K562 (cell line): ENCODE measurements around the gene A1BG. TPM values are rescaled to one million over a fixed set of nuclear protein-coding genes. Genes with fewer than 3 reads are reported as not detected.
A peak's percentile ranks its signal among the peaks of the same experiment; 100 is the strongest.

Experiments used
- ARNT ChIP-seq, 2 experiments: fragments of 450-650 bp; IDR thresholded peaks; 2 replicates each; pipeline ENCODE4 v1.6.1; 2016; ENCODE audit warnings: mild to moderate bottlenecking in 1 of 2
- BRD9 ChIP-seq: fragments of 450-650 bp; IDR thresholded peaks from 2 replicates; pipeline ENCODE4 v1.6.1; 2018; ENCODE audit warnings: low read depth; ENCODE audit not compliant: partially characterized antibody
- CGGBP1 ChIP-seq: fragments of 250-450 bp; sonication (Bioruptor Pico); IDR thresholded peaks from 2 replicates; pipeline ENCODE4 v1.9.0; 2021; ENCODE audit warnings: mild to moderate bottlenecking
- CHCHD3 ChIP-seq: fragments of 250-450 bp; sonication (Bioruptor Pico); IDR thresholded peaks from 2 replicates; pipeline ENCODE4 v2.1.2; 2022; ENCODE audit warnings: mild to moderate bottlenecking
- CHD4 ChIP-seq: fragments of 200-600 bp; sonication (generic); IDR thresholded peaks from 3 replicates; pipeline ENCODE4 v1.6.1; 2012; ENCODE audit warnings: low read depth, mild to moderate bottlenecking, mixed read lengths, low read length, inconsistent platforms; ENCODE audit not compliant: insufficient read depth, insufficient replicate concordance, poor library complexity, severe bottlenecking
- HSF4 ChIP-seq: fragments of 250-450 bp; sonication (Bioruptor Pico); IDR thresholded peaks from 2 replicates; pipeline ENCODE4 v2.1.2; 2022; ENCODE audit warnings: mild to moderate bottlenecking, moderate library complexity, borderline replicate concordance
- LARP7 ChIP-seq: fragments of 450-650 bp; IDR thresholded peaks from 2 replicates; pipeline ENCODE4 v1.6.1; 2016
- NR3C1 ChIP-seq: sonication (generic); formaldehyde crosslinking; IDR thresholded peaks from 2 replicates; pipeline ENCODE4 v1.8.1; 2022; ENCODE audit warnings: missing genetic modification reagents
- RHOXF2B ChIP-seq: fragments of 250-450 bp; sonication (Bioruptor Pico); conservative IDR thresholded peaks from 2 replicates; pipeline ENCODE4 v1.5.1; 2021
- SAFB2 ChIP-seq: fragments of 200-400 bp; formaldehyde crosslinking; IDR thresholded peaks from 2 replicates; pipeline ENCODE4 v1.6.1; 2018; ENCODE audit warnings: borderline replicate concordance, low read length, low read depth, moderate library complexity; ENCODE audit not compliant: severe bottlenecking
- TARDBP ChIP-seq: fragments of 450-650 bp; IDR thresholded peaks from 2 replicates; pipeline ENCODE4 v1.6.1; 2016
- TCF3 ChIP-seq: sonication (generic); formaldehyde crosslinking; IDR thresholded peaks from 2 replicates; pipeline ENCODE4 v1.4.0; 2020; ENCODE audit warnings: mild to moderate bottlenecking, missing genetic modification reagents
- TEAD4 ChIP-seq, 2 experiments: sonication (generic) in 1 of 2; formaldehyde crosslinking in 1 of 2; IDR thresholded peaks; 2 replicates each; pipeline versions ENCODE4 v1.6.1 to v1.8.0; 2012 to 2022; ENCODE audit warnings: borderline replicate concordance in 1 of 2, inconsistent platforms in 1 of 2, low read length in 1 of 2, mild to moderate bottlenecking in 1 of 2, missing genetic modification reagents in 1 of 2
- ZBTB8A ChIP-seq: fragments of 450-650 bp; IDR thresholded peaks from 2 replicates; pipeline ENCODE4 v1.6.1; 2018; ENCODE audit warnings: mild to moderate bottlenecking, moderate library complexity; ENCODE audit not compliant: partially characterized antibody
- ZKSCAN8 ChIP-seq: fragments of 200-800 bp; sonication (Bioruptor generic); IDR thresholded peaks from 2 replicates; pipeline ENCODE4 v1.6.1; 2016; ENCODE audit warnings: missing genetic modification characterization, missing compliant biosample characterization
- ZNF133 ChIP-seq: fragments of 250-450 bp; sonication (Bioruptor Pico); IDR thresholded peaks from 2 replicates; pipeline ENCODE4 v1.4.0; 2020; ENCODE audit warnings: mild to moderate bottlenecking
- ZNF263 ChIP-seq: sonication (generic); formaldehyde crosslinking; IDR thresholded peaks from 2 replicates; pipeline ENCODE4 v1.8.0; 2022; ENCODE audit warnings: mild to moderate bottlenecking, missing genetic modification reagents, borderline replicate concordance
- ZNF77 ChIP-seq: fragments of 250-450 bp; sonication (Bioruptor Pico); IDR thresholded peaks from 2 replicates; pipeline ENCODE4 v1.5.0; 2020
- polyA plus RNA-seq, 8 experiments: library from polyadenylated mRNA; depleted of rRNA in 4 of 8; stranded (reverse) in 5 of 8; unstranded in 3 of 8; fragments of >200 nt; fragmentation: Nextera tagmentation in 2 of 8; fragmentation: Illumina TruSeq in 1 of 8; extraction: Ambion mirVana in 2 of 8; extraction: Trizol in 1 of 8; gene quantifications; 2 replicates each; pipeline versions ENCODE4 v1.2.1 to v1.2.3, GENCODE V29; 2011 to 2014; ENCODE audit warnings: inconsistent platforms in 1 of 8, missing spikeins in 1 of 8
- total RNA-seq, 7 experiments: library from RNA; depleted of rRNA in 6 of 7; stranded (reverse); fragments of >200 nt in 6 of 7; fragmentation: Illumina TruSeq in 2 of 7; extraction: Trizol in 2 of 7; gene quantifications; 2 replicates each; pipeline versions ENCODE4 v1.2.1 to v1.2.3, GENCODE V29; 2011 to 2021; ENCODE audit warnings: low replicate concordance in 1 of 7
- TF ChIP-seq, protein P1 (sequence below): fragments of 250-450 bp; sonication (Bioruptor Pico); IDR thresholded peaks from 2 replicates; pipeline ENCODE4 v1.9.0; 2021; ENCODE audit warnings: mild to moderate bottlenecking, inconsistent platforms
- TF ChIP-seq, protein P2 (sequence below): fragments of 450-650 bp; conservative IDR thresholded peaks from 2 replicates; pipeline ENCODE4 v1.6.1; 2016; ENCODE audit warnings: missing genetic modification characterization, low read depth, mild to moderate bottlenecking, missing compliant biosample characterization, moderate library complexity
- TF ChIP-seq, protein P3 (sequence below): fragments of 250-450 bp; sonication (Bioruptor Pico); IDR thresholded peaks from 2 replicates; pipeline ENCODE4 v1.6.1; 2021; ENCODE audit warnings: mild to moderate bottlenecking

A1BG gene
- total and polyA plus RNA-seq, 9 of the 15 experiments (the other 6 are each of a cell fraction or from before 2014, with no cell fraction given), result 0.10 to 19.8 (median 2.6) TPM

- TF ChIP-seq, protein P1, sequence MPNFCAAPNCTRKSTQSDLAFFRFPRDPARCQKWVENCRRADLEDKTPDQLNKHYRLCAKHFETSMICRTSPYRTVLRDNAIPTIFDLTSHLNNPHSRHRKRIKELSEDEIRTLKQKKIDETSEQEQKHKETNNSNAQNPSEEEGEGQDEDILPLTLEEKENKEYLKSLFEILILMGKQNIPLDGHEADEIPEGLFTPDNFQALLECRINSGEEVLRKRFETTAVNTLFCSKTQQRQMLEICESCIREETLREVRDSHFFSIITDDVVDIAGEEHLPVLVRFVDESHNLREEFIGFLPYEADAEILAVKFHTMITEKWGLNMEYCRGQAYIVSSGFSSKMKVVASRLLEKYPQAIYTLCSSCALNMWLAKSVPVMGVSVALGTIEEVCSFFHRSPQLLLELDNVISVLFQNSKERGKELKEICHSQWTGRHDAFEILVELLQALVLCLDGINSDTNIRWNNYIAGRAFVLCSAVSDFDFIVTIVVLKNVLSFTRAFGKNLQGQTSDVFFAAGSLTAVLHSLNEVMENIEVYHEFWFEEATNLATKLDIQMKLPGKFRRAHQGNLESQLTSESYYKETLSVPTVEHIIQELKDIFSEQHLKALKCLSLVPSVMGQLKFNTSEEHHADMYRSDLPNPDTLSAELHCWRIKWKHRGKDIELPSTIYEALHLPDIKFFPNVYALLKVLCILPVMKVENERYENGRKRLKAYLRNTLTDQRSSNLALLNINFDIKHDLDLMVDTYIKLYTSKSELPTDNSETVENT (CRISPR knock-in tag), result no peak
- TF ChIP-seq CHCHD3 (CRISPR knock-in tag) (no peak), SAFB2 (no peak), RHOXF2B (no peak), ARNT (IDR thresholded peaks at IDR 0.05) (peak in 1 of 2 experiments; percentile 4; a peak in 2 of 4 replicates), ZNF77 (CRISPR knock-in tag) (no peak), BRD9 (no peak), ZNF133 (no peak), ZBTB8A (peak; percentile 74), LARP7 (no peak; the same call in 1 of the 2 replicates), CGGBP1 (no peak), ZNF263 (peak; percentile 63), HSF4 (CRISPR knock-in tag) (no peak), NR3C1 (CRISPR knock-in tag) (no peak), CHD4 (no peak), ZKSCAN8 (no peak), TCF3 (CRISPR knock-in tag) (peak; percentile 31; the same call in 1 of the 2 replicates), TARDBP (peak; percentile 67; the same call in 1 of the 2 replicates), TEAD4 (IDR thresholded peaks at IDR 0.05; ENCODE audit: low read length) (0 out of 2 replicates have a peak, but pooled peaks have one; percentile 12), TEAD4 (CRISPR knock-in tag; IDR thresholded peaks at IDR 0.05; ENCODE audit: borderline replicate concordance) (no peak)
- TF ChIP-seq, protein P2, sequence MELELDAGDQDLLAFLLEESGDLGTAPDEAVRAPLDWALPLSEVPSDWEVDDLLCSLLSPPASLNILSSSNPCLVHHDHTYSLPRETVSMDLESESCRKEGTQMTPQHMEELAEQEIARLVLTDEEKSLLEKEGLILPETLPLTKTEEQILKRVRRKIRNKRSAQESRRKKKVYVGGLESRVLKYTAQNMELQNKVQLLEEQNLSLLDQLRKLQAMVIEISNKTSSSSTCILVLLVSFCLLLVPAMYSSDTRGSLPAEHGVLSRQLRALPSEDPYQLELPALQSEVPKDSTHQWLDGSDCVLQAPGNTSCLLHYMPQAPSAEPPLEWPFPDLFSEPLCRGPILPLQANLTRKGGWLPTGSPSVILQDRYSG, result peak; percentile 84
- TF ChIP-seq, protein P3, sequence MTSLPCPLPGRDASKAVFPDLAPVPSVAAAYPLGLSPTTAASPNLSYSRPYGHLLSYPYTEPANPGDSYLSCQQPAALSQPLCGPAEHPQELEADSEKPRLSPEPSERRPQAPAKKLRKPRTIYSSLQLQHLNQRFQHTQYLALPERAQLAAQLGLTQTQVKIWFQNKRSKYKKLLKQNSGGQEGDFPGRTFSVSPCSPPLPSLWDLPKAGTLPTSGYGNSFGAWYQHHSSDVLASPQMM, result no peak
Observed at GRCh38 chr19:58326914-58327726, 26.2 kb downstream of the A1BG start, which contains the start of gene ZSCAN22 (continued).
